Peyer's patch (tissue), 4 donors: ENCODE measurements around the gene L3MBTL4.

ENCODE experiments used
- POLR2A ChIP-seq, 2 donors: fragments of 450-650 bp; IDR thresholded peaks; one replicate each; pipeline ENCODE4 v1.5.1; 2017; ENCODE audit warnings: antibody characterized with exemption in 2 of 2, mild to moderate bottlenecking in 2 of 2, moderate library complexity in 2 of 2
- TF ChIP-seq, protein P1 (sequence below), 6 experiments: fragments of 450-650 bp in 4 of 6; fragments of 200-600 bp in 2 of 6; sonication (generic) in 1 of 6; IDR thresholded peaks; one replicate each; pipeline ENCODE4 v1.5.1; 2017 to 2019; ENCODE audit warnings: antibody characterized with exemption in 6 of 6, mild to moderate bottlenecking in 3 of 6, moderate library complexity in 1 of 6

DNA sequence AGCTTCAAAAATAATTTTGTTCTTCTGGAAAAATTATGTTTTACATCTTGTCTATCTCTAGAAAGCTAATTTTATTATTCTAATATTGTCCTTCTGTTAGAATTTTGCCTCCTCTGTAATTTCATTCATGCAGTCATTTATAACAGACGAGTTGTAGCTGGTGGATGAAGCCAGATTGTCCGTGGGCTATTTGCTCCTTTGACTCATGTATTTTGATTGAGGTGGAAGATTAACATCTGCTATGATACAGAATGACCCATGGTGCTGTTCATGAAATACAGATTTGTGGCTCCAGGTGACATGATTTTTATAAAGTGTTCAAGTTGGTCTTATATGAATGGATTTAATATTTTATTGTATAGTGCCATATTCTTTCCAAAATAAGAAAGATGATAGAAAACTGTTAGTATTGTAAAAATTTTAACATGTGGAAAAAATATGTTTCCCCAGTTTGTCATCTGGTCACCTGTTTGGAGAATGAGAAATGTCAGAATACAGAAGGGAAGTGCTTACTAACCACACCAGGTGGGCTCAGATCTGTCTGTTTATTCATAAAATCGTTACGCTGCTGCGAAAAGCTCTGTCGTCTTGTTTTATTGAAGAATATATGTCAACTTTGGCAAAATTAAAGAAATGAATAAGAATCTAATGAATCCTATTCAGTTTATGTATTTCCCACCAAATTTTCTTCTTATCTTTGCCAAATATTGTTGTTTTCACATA lies 20.4 kb upstream of the L3MBTL4 start:
- no peak for TF ChIP-seq POLR2A (IDR thresholded peaks at IDR 0.05)
- TF ChIP-seq, protein P1, sequence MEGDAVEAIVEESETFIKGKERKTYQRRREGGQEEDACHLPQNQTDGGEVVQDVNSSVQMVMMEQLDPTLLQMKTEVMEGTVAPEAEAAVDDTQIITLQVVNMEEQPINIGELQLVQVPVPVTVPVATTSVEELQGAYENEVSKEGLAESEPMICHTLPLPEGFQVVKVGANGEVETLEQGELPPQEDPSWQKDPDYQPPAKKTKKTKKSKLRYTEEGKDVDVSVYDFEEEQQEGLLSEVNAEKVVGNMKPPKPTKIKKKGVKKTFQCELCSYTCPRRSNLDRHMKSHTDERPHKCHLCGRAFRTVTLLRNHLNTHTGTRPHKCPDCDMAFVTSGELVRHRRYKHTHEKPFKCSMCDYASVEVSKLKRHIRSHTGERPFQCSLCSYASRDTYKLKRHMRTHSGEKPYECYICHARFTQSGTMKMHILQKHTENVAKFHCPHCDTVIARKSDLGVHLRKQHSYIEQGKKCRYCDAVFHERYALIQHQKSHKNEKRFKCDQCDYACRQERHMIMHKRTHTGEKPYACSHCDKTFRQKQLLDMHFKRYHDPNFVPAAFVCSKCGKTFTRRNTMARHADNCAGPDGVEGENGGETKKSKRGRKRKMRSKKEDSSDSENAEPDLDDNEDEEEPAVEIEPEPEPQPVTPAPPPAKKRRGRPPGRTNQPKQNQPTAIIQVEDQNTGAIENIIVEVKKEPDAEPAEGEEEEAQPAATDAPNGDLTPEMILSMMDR (IDR thresholded peaks at IDR 0.05) = no peak
